ENCODE results near the gene GATA5.

The GATA5 gene

DNA sequence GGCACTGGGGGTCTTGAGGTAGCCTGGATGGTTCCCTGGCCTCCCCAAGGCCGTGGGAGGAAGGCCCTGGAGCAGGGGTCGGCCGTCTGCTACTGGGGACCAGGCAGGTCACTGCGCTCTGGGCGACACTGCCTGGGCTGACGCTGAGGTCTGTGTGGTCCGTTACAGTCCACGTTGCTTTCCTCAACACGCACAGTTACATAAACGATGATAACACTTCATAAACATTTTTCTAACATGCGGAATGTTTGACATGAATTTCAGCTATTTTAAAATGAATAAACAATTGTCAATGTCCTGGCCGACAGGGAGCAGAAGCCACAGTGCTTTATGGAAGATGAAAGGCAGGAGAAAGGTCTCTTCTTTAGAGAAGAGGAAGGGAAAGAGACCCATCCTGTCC, 38.3 kb downstream of the GATA5 start:
- in situ Hi-C loops (cut with MboI; ENCODE audit: low pct_unique_long_range_greater_than_20kb, low sequenced_read_pairs, unreplicated experiment): no loop called here
- no peak for DNase-seq (ENCODE audit: low spot score)
- TF ChIP-seq, protein P1, sequence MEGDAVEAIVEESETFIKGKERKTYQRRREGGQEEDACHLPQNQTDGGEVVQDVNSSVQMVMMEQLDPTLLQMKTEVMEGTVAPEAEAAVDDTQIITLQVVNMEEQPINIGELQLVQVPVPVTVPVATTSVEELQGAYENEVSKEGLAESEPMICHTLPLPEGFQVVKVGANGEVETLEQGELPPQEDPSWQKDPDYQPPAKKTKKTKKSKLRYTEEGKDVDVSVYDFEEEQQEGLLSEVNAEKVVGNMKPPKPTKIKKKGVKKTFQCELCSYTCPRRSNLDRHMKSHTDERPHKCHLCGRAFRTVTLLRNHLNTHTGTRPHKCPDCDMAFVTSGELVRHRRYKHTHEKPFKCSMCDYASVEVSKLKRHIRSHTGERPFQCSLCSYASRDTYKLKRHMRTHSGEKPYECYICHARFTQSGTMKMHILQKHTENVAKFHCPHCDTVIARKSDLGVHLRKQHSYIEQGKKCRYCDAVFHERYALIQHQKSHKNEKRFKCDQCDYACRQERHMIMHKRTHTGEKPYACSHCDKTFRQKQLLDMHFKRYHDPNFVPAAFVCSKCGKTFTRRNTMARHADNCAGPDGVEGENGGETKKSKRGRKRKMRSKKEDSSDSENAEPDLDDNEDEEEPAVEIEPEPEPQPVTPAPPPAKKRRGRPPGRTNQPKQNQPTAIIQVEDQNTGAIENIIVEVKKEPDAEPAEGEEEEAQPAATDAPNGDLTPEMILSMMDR (IDR thresholded peaks at IDR 0.05; ENCODE audit: extremely low read depth, insufficient read depth, missing control alignments): no peak

DNA sequence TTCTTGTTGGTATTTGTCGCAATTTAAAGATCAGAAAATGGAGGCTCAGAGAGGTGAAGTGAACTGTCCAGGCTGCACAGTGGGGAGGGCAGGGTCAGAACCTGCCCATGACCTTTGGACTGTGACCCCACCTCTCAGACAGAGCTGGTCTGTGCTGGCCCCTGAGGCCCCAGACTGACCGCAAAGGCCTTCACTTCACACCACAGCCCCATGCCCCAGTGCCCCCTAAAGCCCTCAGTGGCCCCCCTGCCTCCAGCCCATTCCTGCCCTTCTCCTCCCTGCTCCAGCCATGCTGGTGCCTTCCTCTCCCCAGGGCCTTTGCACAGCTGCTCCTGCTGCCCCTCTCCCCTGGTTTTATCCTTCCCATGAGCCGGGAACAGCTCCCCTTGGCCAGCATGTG, 39.1 kb downstream of the GATA5 start:
- in situ Hi-C loops (cut with MboI; ENCODE audit: low pct_unique_long_range_greater_than_20kb, low sequenced_read_pairs, unreplicated experiment): no loop called here
- DNase-seq (ENCODE audit: low spot score): no peak
- TF ChIP-seq, protein P1 (IDR thresholded peaks at IDR 0.05; ENCODE audit: extremely low read depth, insufficient read depth, missing control alignments): no peak

GRCh38 chr20:62433658-62434497, 41.9 kb downstream of the GATA5 start:
- TF ChIP-seq, protein P1 (IDR thresholded peaks at IDR 0.05; ENCODE audit: extremely low read depth, insufficient read depth, missing control alignments): no peak
- in situ Hi-C loops (cut with MboI; ENCODE audit: low pct_unique_long_range_greater_than_20kb, low sequenced_read_pairs, unreplicated experiment): no loop called here
- no peak for DNase-seq (ENCODE audit: low spot score)

DNA sequence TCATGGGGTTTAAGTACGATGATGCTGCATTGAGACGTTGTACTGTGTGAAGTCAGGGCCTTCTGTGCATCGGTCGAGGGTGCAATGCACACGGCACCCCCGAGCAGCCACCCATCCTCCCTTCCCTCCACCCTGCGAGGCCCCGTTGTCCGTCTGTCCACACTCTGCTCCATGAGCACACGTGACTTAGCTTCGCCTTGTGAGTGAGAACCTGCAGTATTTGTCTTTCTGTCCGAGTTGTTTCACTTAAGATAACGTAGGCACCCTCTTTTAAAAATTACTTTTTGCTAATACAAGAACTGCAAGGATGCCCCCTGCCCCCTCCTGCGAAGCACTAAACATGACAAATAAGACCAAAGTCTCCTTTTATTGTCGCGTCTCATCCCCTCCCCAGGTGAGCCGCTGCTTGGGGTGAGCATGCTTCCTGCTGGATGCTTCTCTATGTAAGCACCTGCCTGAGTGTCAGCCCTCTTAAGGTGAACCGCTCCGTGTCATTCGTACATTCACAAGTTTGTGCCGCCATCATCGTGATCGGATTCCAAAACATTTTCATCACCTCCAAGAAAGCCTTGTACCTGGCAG, 44.8 kb downstream of the GATA5 start:
- in situ Hi-C loops (cut with MboI; ENCODE audit: low pct_unique_long_range_greater_than_20kb, low sequenced_read_pairs, unreplicated experiment): no loop called here
- DNase-seq (ENCODE audit: low spot score): no peak
- TF ChIP-seq, protein P1 (IDR thresholded peaks at IDR 0.05; ENCODE audit: extremely low read depth, insufficient read depth, missing control alignments): no peak

DNA sequence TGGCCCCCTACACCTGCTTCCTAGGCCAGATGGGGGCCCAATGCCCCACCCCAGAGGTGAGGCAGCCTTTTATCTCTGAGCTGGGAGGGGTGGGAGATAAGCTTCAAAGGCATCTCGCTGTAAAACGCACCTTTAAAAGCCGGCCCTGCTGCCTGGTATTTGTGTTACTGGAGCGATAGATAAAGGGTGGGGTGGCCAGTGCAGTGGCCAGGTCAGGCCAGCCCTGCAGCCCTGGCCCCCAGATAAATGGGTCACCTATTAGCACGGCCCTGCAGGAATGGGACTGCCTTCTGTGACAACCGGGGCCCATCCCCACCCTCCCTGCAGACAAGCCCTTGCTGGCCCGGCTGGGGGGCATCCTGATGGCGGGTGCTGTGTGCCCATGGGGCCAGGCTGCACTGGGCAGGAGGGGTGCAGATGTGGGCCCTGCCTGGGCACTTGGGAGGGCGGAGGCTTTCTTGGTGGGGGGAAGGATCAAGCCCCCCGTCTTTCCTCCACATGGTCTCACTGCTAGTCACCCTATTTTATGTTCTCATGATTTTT, 45.4 kb downstream of the GATA5 start:
- no peak for DNase-seq (ENCODE audit: low spot score)
- in situ Hi-C loops (cut with MboI; ENCODE audit: low pct_unique_long_range_greater_than_20kb, low sequenced_read_pairs, unreplicated experiment): no loop called here
- TF ChIP-seq, protein P1 (IDR thresholded peaks at IDR 0.05; ENCODE audit: extremely low read depth, insufficient read depth, missing control alignments): no peak

- TF ChIP-seq, protein P1 (IDR thresholded peaks at IDR 0.05; ENCODE audit: extremely low read depth, insufficient read depth, missing control alignments): no peak
- in situ Hi-C loops (cut with MboI; ENCODE audit: low pct_unique_long_range_greater_than_20kb, low sequenced_read_pairs, unreplicated experiment): no loop called here
- no peak for DNase-seq (ENCODE audit: low spot score)
Observed at GRCh38 chr20:62429455-62430310, 46.1 kb downstream of the GATA5 start.

Data from GM13977 (cell line).